ENCODE measurements around the gene FAXDC2. TPM values are rescaled to one million over a fixed set of nuclear protein-coding genes. Genes with fewer than 3 reads are reported as not detected.
A peak's percentile ranks its signal among the peaks of the same experiment; 100 is the strongest.

Gene FAXDC2
- total RNA-seq, 4 donors from 2014 or later = 57.6 to 154 (median 75.8) TPM

GRCh38 chr5:154773326-154773725 lies 77.1 kb downstream of the FAXDC2 start:
- 75 to 83% methylated on average over 3 of the region's 3 CpGs for WGBS, 2 donors

GRCh38 chr5:154771383-154771901 lies 79.0 kb downstream of the FAXDC2 start:
- Histone ChIP-seq H3K27me3 (no peaks in the 10 kb centered on the region), H3K36me3 (no peaks in the 10 kb centered on the region), H3K4me1 (peaks cover 0 to 95% (median 45%) of the 10 kb centered on the region in 4 donors), H3K4me3 (no peak overlapping the region), H3K9me3 (no peaks in the 10 kb centered on the region), H3K27ac (peak overlapping the region in 3 of 4 donors; percentile 42 to 76 (median 65))
- peak in 1 of 2 donors; percentile 29 for DNase-seq (ENCODE audit: low spot score in 2 of 2)
- TF ChIP-seq, protein P1, sequence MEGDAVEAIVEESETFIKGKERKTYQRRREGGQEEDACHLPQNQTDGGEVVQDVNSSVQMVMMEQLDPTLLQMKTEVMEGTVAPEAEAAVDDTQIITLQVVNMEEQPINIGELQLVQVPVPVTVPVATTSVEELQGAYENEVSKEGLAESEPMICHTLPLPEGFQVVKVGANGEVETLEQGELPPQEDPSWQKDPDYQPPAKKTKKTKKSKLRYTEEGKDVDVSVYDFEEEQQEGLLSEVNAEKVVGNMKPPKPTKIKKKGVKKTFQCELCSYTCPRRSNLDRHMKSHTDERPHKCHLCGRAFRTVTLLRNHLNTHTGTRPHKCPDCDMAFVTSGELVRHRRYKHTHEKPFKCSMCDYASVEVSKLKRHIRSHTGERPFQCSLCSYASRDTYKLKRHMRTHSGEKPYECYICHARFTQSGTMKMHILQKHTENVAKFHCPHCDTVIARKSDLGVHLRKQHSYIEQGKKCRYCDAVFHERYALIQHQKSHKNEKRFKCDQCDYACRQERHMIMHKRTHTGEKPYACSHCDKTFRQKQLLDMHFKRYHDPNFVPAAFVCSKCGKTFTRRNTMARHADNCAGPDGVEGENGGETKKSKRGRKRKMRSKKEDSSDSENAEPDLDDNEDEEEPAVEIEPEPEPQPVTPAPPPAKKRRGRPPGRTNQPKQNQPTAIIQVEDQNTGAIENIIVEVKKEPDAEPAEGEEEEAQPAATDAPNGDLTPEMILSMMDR (IDR thresholded peaks at IDR 0.05) = no peak
- TF ChIP-seq EP300 (IDR thresholded peaks at IDR 0.05) (no peak), POLR2A (IDR thresholded peaks at IDR 0.05) (no peak)
- 20 to 45% methylated on average over 10 of the region's 10 CpGs for whole genome bisulfite sequencing, 2 donors

More at GRCh38 chr5:154773326-154773725, 77.1 kb downstream of the FAXDC2 start:
- Histone ChIP-seq H3K36me3 (no peaks in the 10 kb centered on the region), H3K27me3 (no peaks in the 10 kb centered on the region), H3K27ac (no peak overlapping the region), H3K4me1 (peaks cover 0 to 89% (median 31%) of the 10 kb centered on the region in 4 donors), H3K4me3 (no peak overlapping the region), H3K9me3 (no peaks in the 10 kb centered on the region)
- DNase-seq (ENCODE audit: low spot score in 2 of 2) = no peak
- TF ChIP-seq POLR2A (IDR thresholded peaks at IDR 0.05) = no peak
- TF ChIP-seq EP300 (IDR thresholded peaks at IDR 0.05) = no peak
- TF ChIP-seq, protein P1 (IDR thresholded peaks at IDR 0.05) = no peak

GRCh38 chr5:154770111-154770510 lies 80.3 kb downstream of the FAXDC2 start:
- no peaks in the 10 kb centered on the region for H3K9me3 ChIP-seq
- H3K4me3 ChIP-seq = no peak overlapping the region
- H3K27me3 ChIP-seq = no peaks in the 10 kb centered on the region
- peaks cover 0 to 99% (median 57%) of the 10 kb centered on the region in 4 donors for H3K4me1 ChIP-seq
- H3K36me3 ChIP-seq = no peaks in the 10 kb centered on the region
- WGBS, 2 donors = 53 to 67% methylated on average over 2 of the region's 2 CpGs
- no peak for DNase-seq (ENCODE audit: low spot score in 2 of 2)
- peak overlapping the region in 2 of 4 donors; percentile 6 to 65 for H3K27ac ChIP-seq
- TF ChIP-seq, protein P1 (IDR thresholded peaks at IDR 0.05) = no peak
- TF ChIP-seq EP300 (IDR thresholded peaks at IDR 0.05) = no peak
- TF ChIP-seq POLR2A (IDR thresholded peaks at IDR 0.05) = no peak

Small RNA genes lying within 50 kb of the gene (small RNA-seq; reads per million reads assigned to genes)
- not detected for gene MIR378H

Other genes starting within 250 kb of the FAXDC2 start
- gene LARP1, start 95.2 kb downstream of the FAXDC2 start, total RNA-seq = 100 to 1,000 TPM; 114 to 166 (median 144) TPM
- gene CNOT8, start 8.0 kb upstream of the FAXDC2 start, total RNA-seq = 100 to 1,000 TPM in 2 of 4 donors, 10 to 100 TPM in 2; 83.9 to 136 (median 102) TPM
- gene GEMIN5, start 87.6 kb upstream of the FAXDC2 start, total RNA-seq = 10 to 100 TPM; 17.8 to 20.5 (median 18.8) TPM
- gene MRPL22, start 90.5 kb upstream of the FAXDC2 start, total RNA-seq = 10 to 100 TPM; 12.2 to 18.1 (median 14.3) TPM
- not detected for gene KIF4B, start 163.2 kb upstream of the FAXDC2 start, total RNA-seq